GM10266 (cell line): ENCODE results near the gene DSCAM.

Source experiments
- DNase-seq: peaks from one replicate; pipeline ENCODE4 v3.0.0; 2012; ENCODE audit errors: extremely low spot score
- CTCF ChIP-seq: IDR thresholded peaks from 2 replicates; pipeline ENCODE4 v1.5.1; 2012; ENCODE audit warnings: mild to moderate bottlenecking, low read depth; ENCODE audit not compliant: control insufficient read depth, insufficient read depth; ENCODE audit errors: missing control alignments

DSCAM gene

GRCh38 chr21:40681164-40681859 is 165.6 kb downstream of the DSCAM start:
- DNase-seq = no peak
- no peak for TF ChIP-seq CTCF

- TF ChIP-seq CTCF = no peak
- no peak for DNase-seq
Measured at GRCh38 chr21:40680311-40680710, 166.6 kb downstream of the DSCAM start.

GRCh38 chr21:40678681-40679284 is 168.2 kb downstream of the DSCAM start:
- DNase-seq = no peak
- TF ChIP-seq CTCF = no peak

GRCh38 chr21:40675017-40675416 is 171.9 kb downstream of the DSCAM start:
- DNase-seq = no peak
- no peak for TF ChIP-seq CTCF

- TF ChIP-seq CTCF = no peak
- no peak for DNase-seq
Measured at GRCh38 chr21:40672602-40673001, 174.4 kb downstream of the DSCAM start.

- no peak for TF ChIP-seq CTCF
Measured at GRCh38 chr21:40671716-40672115, 175.2 kb downstream of the DSCAM start.

GRCh38 chr21:40668555-40669275 is 178.2 kb downstream of the DSCAM start:
- no peak for TF ChIP-seq CTCF
- DNase-seq = no peak

More at GRCh38 chr21:40671716-40672115, 175.2 kb downstream of the DSCAM start:
- DNase-seq = no peak
